SIG-M5 treated with dmso at 0.1 percent for 504 hours (cell line): ENCODE data around the gene RNF121.

Source experiments
- DNase-seq: peaks from one replicate; lab custom pipeline; 2025; ENCODE audit not compliant: unreplicated experiment; lab: John Stamatoyannopoulos, UW

The RNF121 gene

DNA sequence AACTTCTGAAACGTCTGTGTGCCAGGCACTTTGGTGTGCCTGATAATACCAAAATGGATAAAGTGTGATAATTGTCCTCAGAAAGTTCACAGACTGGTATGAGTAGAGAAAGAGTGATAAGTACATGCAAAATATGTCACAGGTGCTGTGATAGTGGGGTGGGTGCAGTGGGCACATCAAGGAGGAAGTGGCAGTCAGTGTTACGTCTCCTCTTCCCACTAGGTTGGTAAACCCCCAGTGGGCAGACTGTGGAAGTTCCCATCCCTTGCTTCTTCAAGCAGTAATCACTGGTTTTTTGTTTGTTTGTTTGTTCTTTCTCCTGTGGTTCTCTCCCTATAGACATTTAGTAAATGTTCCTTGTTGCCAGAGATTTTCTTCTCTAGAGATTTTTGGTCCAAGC lies 5.4 kb downstream of the RNF121 start:
- DNase-seq, result no peak

DNA sequence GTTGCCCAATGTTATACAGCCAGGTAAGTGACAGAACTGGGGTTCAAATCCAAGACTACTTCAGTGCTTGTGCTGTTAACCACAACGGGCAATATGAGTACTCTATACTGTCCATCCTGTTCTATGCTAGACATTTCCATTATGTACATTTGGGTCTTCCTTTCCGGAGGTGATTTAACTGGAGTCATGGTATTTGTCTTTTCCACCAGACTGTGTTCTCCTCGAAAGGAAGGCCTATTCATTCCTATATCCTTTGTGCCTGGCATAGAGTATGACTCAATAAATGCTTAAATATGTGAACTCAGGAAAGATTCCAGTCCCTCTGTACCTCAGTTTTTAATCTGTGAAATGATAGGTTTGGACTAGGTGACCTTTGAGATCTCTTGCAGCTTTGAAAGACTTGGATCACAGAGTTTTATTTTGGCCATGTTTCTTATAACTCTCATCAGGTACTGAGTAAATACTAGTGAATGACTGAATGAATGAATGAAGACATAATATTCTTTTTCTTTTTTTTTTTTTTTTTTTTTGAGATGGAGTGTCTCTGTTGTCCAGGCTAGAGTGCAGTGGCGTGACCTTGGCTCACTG lies 6.6 kb downstream of the RNF121 start:
- no peak for DNase-seq

DNA sequence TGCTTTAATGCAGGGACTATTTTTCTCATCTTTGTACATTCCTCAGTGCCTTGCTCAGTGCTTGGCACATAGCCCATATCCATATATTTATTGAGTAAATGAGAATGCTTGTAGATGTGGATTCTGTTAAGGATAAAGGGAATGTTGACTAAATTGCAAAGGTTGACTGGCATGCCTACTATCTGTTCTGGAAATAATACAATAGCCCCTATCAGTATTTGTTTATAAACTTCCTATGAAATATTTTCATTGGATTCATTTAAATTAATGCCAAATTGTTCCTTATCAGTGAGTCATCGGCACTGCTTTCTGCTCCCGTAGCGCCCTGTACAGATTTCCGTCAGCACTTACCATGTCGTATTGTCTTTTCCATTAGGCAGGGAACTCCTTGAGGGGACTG lies 8.0 kb downstream of the RNF121 start:
- no peak for DNase-seq

DNA sequence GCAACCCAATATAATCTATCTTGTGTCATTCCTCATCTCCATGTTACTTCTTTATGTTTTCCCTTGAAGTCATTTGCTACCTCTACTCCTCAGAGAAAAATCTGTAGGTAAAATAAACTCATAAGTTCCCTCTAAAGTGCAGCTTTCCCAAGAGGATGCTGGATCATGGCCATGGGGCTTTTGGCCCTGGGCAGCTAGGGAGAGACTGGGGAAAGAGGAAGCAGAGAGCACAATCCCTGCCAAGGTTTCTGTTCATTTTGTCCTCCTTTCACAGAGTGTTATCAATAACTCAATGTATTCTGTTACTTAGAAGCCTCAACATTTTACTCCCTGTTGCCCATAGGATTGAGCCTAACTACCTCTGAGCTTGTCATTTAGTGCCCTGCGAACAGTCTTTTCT lies 9.0 kb downstream of the RNF121 start:
- DNase-seq, result no peak

DNA sequence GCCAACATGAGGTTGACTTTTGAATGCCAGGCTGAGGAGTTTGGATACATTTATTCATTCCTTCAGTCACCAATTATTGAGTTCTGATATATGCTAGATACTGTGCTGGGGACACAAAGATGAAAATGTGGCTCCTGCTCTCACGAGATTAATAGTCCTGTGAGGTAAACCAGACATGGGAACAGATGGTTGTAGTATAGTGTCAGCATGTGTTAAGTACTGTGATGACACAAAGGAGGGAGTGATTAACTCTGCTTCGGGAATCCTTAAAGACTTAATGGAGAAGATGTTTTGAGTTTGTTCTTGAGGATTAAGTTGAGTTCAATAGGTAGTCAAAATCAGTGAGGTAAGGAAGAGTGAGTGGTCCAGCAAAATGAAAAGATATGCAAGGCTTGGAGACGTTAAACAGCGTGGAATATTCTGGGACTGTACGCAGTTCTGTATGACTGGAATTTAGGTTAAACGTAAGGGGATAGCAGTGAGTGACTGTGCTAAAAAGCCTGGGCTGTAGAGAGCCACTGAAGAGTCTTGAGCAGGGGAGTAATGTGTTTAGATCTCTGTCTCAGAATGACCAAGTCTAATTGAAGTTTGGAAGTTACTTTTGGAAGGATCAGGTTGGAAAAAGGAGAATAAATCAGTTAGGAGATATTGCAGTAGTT lies 11.8 kb downstream of the RNF121 start:
- no peak for DNase-seq

DNA sequence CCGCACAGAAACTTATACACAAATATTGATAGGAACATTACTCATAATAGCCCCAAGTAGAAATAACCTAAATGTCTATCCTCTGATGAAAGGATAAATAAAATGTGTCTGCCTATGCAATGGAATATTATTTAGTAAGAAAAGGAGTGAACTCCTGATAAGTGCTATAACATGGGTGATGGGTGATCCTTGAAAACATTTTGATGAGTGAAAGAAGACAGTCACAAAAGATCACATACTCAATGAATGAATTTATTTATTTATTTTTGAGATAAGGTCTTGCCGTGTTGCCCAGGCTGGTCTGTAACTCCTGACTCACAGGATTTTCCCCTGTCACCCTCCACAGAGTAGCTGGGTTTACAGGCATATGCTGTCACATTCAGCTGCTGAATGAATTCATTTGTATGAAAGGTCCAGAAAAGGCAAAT lies 17.3 kb downstream of the RNF121 start:
- no peak for DNase-seq

DNA sequence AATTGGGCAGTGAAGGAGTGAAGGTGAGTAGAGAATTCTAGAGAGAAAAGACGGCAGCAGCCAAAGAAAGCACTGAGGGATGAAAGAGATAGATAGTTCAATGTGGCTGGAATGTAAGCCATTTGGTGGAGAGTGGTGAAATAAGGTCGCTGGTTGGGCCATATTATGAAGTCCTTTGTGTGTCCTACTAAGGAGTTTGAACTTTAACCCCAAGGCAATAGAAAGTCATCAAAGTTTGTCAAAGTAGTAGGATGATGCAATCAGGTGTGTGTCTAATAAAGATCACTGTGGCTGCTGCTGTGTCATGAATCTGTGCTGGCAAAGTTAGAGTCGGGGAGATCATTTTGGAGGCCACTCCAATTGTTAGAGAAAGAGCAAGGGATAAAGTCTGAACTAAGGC lies 18.7 kb downstream of the RNF121 start:
- no peak for DNase-seq

DNA sequence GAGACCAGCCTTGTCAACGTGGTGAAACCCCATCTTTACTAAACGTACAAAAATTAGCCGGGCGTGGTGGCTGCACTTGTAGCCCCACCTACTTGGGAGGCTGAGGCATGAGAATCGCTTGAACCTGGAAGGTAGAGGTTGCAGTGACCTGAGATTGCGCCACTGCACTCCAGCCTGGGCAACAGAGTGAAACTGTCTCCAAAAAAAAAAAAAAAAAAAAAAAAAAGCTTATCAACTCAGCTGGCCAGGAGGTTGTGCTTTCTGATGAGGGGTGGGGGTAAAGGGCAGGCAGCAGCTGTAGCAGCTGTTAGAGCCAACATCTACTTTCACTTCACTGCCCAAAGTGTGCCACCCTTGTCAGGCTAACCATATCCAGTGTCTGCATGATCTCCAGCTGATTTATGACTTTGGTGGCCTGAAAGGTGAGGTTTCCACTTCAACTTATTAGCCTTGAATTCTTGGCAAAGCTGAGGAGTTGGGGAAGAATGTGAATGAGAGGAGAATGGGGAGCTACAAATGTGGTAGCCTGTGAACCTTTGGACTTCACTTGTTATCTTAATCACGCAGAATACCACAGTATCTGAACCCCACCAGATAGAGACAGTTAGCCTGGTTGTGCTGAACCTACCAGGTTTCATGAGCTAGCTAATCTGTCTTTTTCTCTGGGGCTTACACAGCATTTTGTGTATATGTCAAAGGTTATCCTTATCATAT lies 19.6 kb downstream of the RNF121 start:
- no peak for DNase-seq

DNA sequence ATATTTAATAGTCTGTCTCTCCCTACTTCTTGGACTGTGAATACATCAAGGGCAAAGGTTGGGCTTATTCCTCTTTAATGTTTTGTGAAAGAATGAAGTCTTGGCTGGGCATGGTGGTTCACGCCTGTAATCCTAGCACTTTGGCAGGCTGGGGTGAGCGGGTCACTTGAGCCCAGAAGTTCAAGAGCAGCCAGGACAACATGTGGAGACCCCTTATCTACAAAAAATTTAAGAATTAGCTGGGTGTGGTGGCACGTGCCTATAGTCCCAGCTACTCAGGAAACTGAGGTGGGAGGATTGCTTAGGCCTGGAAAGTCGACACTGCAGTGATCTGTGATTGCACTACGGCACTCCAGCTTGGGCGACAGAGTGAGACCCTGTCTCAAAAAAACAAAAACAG lies 20.2 kb downstream of the RNF121 start:
- no peak for DNase-seq

DNA sequence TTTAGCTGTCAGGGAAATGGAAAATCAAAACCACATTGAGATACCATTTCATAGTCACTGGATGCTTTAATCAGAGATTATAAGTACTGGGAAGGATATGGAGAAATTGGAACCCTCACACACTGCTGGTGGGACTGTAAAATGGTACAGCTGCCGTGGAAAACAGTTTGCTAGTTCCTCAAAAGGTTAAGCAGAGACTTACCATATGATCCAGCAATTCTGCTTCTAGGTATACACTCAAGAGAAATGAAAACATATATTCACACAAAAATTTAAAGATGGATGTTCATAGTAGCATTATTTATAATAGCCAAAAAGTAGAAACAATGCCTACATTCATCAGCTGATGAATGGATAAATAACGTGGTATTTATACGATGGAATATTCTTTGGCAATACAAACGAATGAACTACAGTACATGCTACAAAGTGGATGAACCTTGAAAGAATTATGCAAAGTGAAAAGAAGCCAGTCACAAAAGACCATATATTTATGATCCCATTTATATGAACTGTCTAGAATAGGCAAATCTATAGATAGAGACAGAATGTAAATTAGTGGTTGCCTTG lies 23.0 kb downstream of the RNF121 start:
- no peak for DNase-seq

DNA sequence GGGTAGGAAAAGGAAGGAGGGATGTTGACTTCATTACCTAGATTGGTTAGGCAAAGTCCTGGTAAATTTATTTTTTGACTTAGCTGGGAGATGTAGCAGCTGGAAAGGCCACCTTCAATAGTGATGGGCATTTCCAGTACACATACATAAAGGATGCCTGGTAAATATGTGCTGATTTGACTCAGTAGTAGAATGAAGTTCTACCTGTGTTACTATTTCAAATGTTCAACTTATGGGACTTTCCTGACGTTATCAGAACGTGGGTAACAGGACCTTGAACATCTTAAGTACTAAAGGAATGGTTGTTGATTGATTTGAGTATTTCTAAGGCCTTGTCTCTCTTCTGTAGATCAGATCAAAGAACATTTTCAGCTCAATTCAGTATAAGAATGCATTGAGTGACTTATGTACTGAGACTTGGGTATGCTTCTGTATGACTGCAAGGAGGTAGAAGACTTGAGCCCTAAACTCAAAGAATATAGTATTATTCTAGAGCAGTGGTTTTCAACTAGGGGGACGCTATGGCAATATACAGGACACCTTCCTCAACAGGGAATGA lies 27.1 kb downstream of the RNF121 start:
- no peak for DNase-seq

DNA sequence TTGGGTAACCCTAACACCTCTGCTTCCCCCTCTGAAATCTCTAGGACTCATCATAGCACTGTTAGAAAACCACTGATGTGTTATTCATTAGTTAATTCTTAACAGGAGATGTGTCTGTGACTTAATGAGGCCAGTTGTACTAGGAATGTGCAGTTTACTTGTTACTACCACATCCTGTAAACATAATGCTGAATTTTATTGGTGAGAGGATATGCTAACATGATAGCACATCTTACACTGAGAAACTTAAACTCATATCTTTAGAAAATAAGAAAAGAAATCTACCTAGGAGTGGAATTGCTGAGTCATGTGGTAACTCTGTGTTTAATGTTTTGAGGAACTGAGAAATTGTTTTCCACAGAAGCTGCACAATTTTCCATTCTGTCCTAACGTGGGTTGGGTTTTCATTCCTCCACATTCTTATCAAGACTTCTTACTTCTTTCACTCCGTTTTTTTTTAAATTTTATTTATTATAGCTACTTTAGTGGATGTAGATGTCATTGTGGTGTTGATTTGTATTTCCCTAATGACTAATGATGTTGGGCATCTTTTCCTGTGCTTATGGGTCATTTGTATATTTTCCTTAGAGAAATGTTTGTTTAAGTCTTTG lies 33.7 kb downstream of the RNF121 start:
- DNase-seq, result peak; percentile 52

DNA sequence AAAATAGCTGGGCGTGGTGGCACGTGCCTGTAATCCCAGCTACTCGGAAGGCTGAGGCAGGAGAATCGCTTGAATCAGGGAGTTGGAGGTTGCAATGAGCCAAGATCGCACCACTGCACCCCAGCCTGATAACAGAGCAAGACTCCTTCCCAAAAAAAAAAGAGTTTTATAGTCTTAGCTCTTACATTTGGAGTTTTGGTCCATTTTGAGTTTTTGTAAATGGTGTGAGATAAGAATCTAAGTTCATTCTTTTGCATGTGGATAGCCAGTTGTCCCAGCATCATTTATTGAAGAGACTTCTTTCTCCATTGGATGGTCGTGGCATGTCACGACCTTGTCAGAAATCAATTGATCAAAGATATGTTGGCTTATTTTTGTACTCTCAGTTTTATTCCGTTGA lies 34.6 kb downstream of the RNF121 start:
- no peak for DNase-seq

DNA sequence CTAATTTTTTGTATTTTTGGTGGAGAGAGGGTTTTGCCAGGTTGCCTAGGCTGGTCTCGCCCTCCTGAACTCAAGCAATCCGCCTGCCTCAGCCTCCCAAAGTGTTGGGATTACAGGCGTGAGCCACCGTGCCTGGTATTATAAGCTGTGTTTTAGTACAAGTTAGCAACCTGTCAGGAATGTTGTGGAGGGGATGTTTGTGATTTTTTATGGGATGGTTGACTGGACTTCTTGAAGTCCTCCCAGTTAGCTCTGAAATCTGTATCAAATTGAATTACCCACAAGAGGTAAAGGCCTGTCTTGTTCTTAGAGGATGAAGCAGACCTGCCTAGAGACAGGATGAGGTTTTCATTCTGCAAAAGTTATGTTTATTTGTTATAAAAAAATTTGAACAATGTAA lies 35.8 kb downstream of the RNF121 start:
- no peak for DNase-seq

DNA sequence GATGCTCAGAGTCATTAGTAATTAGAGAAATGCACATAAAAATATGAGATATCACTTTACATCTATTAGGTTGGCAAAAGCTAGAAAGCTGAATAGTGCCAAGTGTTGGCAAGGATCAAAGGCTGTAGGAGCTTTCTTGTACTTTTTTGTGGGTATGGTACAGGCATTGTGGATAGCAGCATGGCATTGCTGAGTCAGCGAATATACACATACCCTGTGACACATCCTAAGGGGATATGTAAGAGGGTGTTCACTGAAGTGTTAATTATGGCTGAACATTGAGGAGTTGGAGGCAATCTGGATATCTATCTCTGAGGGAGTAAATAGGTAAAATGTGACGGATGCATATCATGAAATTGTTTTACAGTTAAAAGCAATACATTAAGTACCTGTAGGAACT lies 42.8 kb downstream of the RNF121 start:
- no peak for DNase-seq

DNA sequence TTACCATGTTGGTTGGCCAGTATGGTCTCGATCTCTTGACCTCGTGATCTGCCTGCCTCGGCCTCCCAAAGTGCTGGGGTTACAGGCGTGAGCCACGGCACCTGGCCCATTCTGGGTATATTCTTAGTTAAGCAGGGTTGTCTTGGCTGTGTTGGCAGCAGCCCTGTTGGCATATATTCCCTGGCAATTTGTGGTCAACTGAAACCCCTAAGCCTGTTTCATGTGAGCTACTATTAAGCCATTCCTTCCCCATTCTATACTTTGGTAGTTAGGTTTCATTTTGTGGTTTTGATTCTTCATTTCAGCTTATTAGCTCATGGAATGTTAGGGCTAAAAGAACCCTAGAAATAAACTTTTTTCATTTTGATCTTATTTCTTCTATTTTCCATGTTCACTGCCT lies 47.7 kb downstream of the RNF121 start:
- no peak for DNase-seq

DNA sequence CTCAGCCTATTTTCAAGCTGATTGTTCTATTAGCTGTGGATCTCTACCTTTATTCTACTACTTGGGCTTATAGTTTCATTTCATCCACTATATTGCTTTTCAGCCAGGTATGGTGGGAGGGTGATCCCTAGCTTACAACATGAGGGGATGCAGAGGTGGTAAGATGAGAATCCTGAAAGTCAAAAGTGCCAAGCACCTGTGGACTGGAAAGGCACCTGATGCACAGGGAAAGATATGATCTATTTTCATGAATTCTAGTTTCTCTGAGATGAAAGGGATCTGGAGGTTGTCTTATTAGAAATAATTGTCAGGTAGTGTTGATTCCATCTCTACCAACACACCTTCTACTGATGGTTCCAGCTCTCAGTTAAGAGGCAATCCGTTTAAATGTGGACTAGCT lies 48.2 kb downstream of the RNF121 start:
- no peak for DNase-seq

DNA sequence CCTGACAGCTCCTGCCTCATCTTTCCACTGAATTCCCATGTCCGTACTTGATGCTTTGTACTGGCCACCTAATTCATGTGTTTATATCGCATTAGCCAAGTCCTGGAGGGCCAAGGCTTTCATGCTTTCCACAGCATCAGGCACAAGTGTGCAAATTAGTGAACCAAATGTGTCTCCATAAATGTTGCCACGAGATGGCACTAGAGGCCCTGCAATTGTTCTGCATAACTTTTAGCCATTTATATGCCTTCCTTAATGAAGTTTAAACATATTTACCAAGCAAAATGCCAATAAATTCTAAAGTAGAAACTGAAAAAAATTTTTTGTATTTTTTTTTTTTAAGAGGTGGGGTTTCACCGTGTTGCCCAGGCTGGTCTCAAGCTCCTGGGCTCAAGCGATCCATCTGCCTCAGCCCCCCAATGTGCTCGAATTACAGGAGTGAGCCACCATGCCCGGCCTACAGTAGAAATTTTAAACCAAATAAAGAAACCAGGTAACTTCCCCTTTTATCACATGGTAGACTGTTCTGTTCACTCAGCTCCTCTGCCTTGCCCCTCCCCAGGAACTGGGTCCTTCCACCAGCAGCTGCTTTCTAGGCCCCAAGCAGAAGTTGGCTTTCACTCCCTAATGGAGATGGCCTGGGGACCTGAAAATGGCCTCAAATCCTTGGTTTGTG lies 49.0 kb downstream of the RNF121 start:
- DNase-seq, result peak; percentile 28

DNA sequence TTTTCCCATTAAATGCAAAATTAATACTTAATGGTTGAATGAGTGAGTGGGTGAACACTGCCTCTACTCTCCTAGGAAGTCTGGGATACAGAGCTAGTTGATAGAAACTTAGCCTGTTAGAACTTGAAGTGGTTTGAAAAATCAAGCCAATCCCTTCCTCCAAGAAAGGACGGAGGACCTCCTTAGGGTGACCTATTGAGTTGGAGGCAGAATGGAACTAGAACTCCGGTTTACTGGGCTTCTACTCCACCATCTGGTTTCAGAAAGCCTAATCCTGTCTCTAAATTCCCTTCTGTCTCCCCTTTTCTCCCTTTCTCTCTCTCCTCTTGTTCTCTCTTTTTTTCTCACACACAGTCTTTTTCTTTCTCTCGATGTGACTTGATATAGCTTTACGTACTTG lies 50.2 kb downstream of the RNF121 start:
- no peak for DNase-seq

DNA sequence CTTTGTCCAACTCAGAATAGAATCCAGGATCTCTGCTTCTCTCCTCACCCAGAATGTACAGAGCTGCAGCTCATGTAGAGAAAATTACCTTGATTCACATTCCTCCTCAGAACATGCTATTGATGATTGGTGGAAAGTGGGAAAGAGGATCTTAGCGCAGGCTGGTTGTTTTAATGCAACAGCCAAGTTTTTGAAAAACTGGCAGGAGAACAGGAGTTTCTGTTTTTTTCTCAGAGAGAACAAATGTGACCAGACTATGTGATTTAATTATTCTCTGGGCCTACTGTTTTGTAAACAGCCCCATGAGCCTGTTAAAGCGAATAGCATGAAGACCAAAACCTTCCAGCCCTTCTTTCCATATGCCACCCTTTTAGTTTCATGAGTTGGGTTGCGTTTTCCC lies 50.8 kb downstream of the RNF121 start:
- no peak for DNase-seq

DNA sequence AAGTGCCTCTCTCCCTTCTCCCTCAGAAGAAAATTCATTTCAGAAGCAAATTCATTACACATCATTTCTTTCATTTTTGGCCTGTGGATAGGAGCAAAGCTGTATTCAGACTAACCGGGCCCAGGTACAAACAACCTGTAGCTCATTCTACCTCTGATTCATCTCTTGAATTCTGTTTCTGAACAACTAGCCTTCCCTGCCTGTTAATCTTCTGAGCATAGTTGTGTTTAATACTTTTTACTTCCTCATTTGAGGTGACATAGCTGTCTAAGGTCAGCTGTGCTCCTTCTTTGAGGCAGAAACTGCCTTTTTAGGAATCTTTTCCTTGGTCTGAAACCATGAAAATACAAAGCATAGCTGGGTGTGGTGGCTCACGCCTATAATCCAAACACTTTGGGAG lies 57.3 kb downstream of the RNF121 start:
- DNase-seq, result peak; percentile 13
